Endometrium (tissue), 2 donors: ENCODE measurements around the gene SMIM38.
"Not testable (repeated sequence)": the region's sequence is repeated elsewhere in the genome, so short reads cannot be mapped to it uniquely, and the experiment has no call there.

Source experiments
- FAIRE-seq: peaks from 2 replicates; lab custom pipeline; 2012; peaks lifted over from hg19 to GRCh38; lab: Jason Lieb, UNC
- donor health status: control.
- donor health status: control.

The SMIM38 gene

GRCh38 chr11:69122326-69122629 lies 33.5 kb upstream of the SMIM38 start:
- no peak for FAIRE-seq

GRCh38 chr11:69122630-69123431 lies 32.9 kb upstream of the SMIM38 start:
- no peak for FAIRE-seq

- no peak for FAIRE-seq
Observed at GRCh38 chr11:69123593-69124545, 31.9 kb upstream of the SMIM38 start.

GRCh38 chr11:69125861-69126260 lies 29.9 kb upstream of the SMIM38 start:
- FAIRE-seq, result no peak

- no peak for FAIRE-seq
Observed at GRCh38 chr11:69126286-69126685, 29.4 kb upstream of the SMIM38 start.

- no peak for FAIRE-seq
Observed at GRCh38 chr11:69127081-69127850, 28.5 kb upstream of the SMIM38 start.

GRCh38 chr11:69127884-69128283 lies 27.9 kb upstream of the SMIM38 start:
- FAIRE-seq, result no peak

GRCh38 chr11:69129053-69129452 lies 26.7 kb upstream of the SMIM38 start:
- no peak for FAIRE-seq

- FAIRE-seq, result no peak
Observed at GRCh38 chr11:69129647-69130046, 26.1 kb upstream of the SMIM38 start.

- FAIRE-seq, result no peak
Observed at GRCh38 chr11:69130654-69131053, 25.1 kb upstream of the SMIM38 start.

GRCh38 chr11:69131121-69131566 lies 24.6 kb upstream of the SMIM38 start:
- FAIRE-seq, result no peak

GRCh38 chr11:69131644-69132300 lies 24.0 kb upstream of the SMIM38 start:
- FAIRE-seq, result no peak

GRCh38 chr11:69132301-69132670 lies 23.4 kb upstream of the SMIM38 start:
- FAIRE-seq, result no peak

GRCh38 chr11:69133251-69133650 lies 22.5 kb upstream of the SMIM38 start:
- no peak for FAIRE-seq

- not testable (repeated sequence) for FAIRE-seq
Observed at GRCh38 chr11:69134182-69134581, 21.6 kb upstream of the SMIM38 start.

- no peak for FAIRE-seq
Observed at GRCh38 chr11:69134957-69135356, 20.8 kb upstream of the SMIM38 start.

GRCh38 chr11:69135420-69136363 lies 20.0 kb upstream of the SMIM38 start:
- no peak for FAIRE-seq

- FAIRE-seq, result no peak
Observed at GRCh38 chr11:69136471-69136870, 19.3 kb upstream of the SMIM38 start.

- no peak for FAIRE-seq
Observed at GRCh38 chr11:69137151-69137844, 18.4 kb upstream of the SMIM38 start.

GRCh38 chr11:69138265-69138664 lies 17.5 kb upstream of the SMIM38 start:
- FAIRE-seq, result no peak
